HepG2 (cell line): ENCODE data around the gene MC1R. TPM values are rescaled to one million over a fixed set of nuclear protein-coding genes. Genes with fewer than 3 reads are reported as not detected.

Source experiments
- ATAC-seq: fragments of 200-7000 bp; cut with Tn5 transposase; 3 replicates; pipeline ENCODE4 v1.9.1; 2020; ENCODE audit warnings: mild to moderate bottlenecking, moderate library complexity
- BruUV-seq: library from RNA; stranded (reverse); fragments of 400-500 nt; replicated peaks from 2 replicates; lab custom pipeline; 2021; lab: Mats Ljungman, UMichigan
- CTCF ChIA-PET: fragments of 300-600 bp; formaldehyde crosslinking; extraction: SDS; loops from one replicate; lab custom pipeline; 2021; ENCODE audit warnings: low total read pairs, inconsistent platforms, low intra/inter-chr PET ratio; lab: Yijun Ruan, JAX
- POLR2A ChIA-PET: fragments of 350-600 bp; sonication (Branson Sonifier 250); formaldehyde crosslinking; loops from one replicate; lab custom pipeline; 2020; ENCODE audit warnings: antibody characterized with exemption, inconsistent platforms; lab: Yijun Ruan, JAX
- DNase-seq: peaks from one replicate; pipeline ENCODE4 v3.0.0-alpha.2; 2015; ENCODE audit warnings: low spot score
- FAIRE-seq: peaks from 3 replicates; lab custom pipeline; 2011; peaks lifted over from hg19 to GRCh38; lab: Jason Lieb, UNC
- H2AFZ ChIP-seq: one replicate; pipeline ENCODE4 v1.6.1; 2011; ENCODE audit warnings: low read length, inconsistent platforms
- H3K27ac ChIP-seq: fragments of 300-600 bp; 3 replicates; pipeline ENCODE4 v1.8.0; 2011; ENCODE audit warnings: mixed run types, mild to moderate bottlenecking, mixed read lengths, low read length, inconsistent platforms; ENCODE audit not compliant: insufficient read depth; ENCODE audit errors: extremely low read length
- H3K27me3 ChIP-seq, 2 experiments: fragments of 200-600 bp in 1 of 2; 2 replicates in 1 of 2; 3 replicates in 1 of 2; pipeline versions ENCODE4 v1.6.0 to v1.8.0; 2011; ENCODE audit warnings: low read length in 2 of 2, mild to moderate bottlenecking in 2 of 2, moderate library complexity in 2 of 2, inconsistent platforms in 1 of 2; ENCODE audit not compliant: insufficient read depth in 2 of 2, control insufficient read depth in 1 of 2
- H3K36me3 ChIP-seq, 2 experiments: fragments of 200-600 bp in 1 of 2; replicated peaks in 1 of 2; 2 replicates in 1 of 2; 3 replicates in 1 of 2; pipeline versions ENCODE4 v1.5.1 to v1.8.0; 2011; ENCODE audit warnings: low read length in 2 of 2, inconsistent platforms in 1 of 2; ENCODE audit not compliant: insufficient read depth in 2 of 2, control insufficient read depth in 1 of 2
- H3K4me1 ChIP-seq: 2 replicates; pipeline ENCODE4 v1.5.1; 2012; ENCODE audit warnings: low read length, inconsistent platforms; ENCODE audit not compliant: insufficient read depth
- H3K4me2 ChIP-seq: 2 replicates; pipeline ENCODE4 v1.6.0; 2011; ENCODE audit warnings: low read depth, low read length, inconsistent platforms
- H3K4me3 ChIP-seq, 3 experiments: fragments of 200-600 bp in 1 of 3; sonication (generic), shearing (Covaris generic) in 1 of 3; replicated peaks in 1 of 3; 2 replicates each; pipeline ENCODE4 v1.5.1; 2011 to 2016; ENCODE audit warnings: low read length in 3 of 3, inconsistent platforms in 2 of 3, low read depth in 2 of 3, mild to moderate bottlenecking in 2 of 3, control low read depth in 1 of 3, mixed read lengths in 1 of 3; ENCODE audit not compliant: insufficient read depth in 1 of 3
- H3K79me2 ChIP-seq: one replicate; pipeline ENCODE4 v1.6.1; 2011; ENCODE audit warnings: low read length, inconsistent platforms; ENCODE audit not compliant: insufficient read depth
- H3K9ac ChIP-seq: 2 replicates; pipeline ENCODE4 v1.6.0; 2011; ENCODE audit warnings: mild to moderate bottlenecking, low read depth, low read length, inconsistent platforms; ENCODE audit not compliant: insufficient read depth
- H3K9me3 ChIP-seq: 2 replicates; pipeline ENCODE4 v1.5.1; 2012; ENCODE audit warnings: mild to moderate bottlenecking, low read length
- H4K20me1 ChIP-seq: 2 replicates; pipeline ENCODE4 v1.6.0; 2011; ENCODE audit warnings: inconsistent platforms, mild to moderate bottlenecking, low read length, moderate library complexity; ENCODE audit not compliant: insufficient read depth
- MED13 ChIP-seq: sonication (generic); formaldehyde crosslinking; IDR thresholded peaks from 2 replicates; pipeline ENCODE4 v1.5.0; 2020; ENCODE audit warnings: missing genetic modification reagents
- NFIC ChIP-seq: IDR thresholded peaks from 2 replicates; pipeline ENCODE4 v1.6.1; 2012; ENCODE audit warnings: mild to moderate bottlenecking, low read length, inconsistent platforms
- SMC3 ChIP-seq: IDR thresholded peaks from 2 replicates; pipeline ENCODE4 v1.6.1; 2011; ENCODE audit warnings: low read length, improper control_type of control experiment
- ZKSCAN5 ChIP-seq: sonication (generic); formaldehyde crosslinking; IDR thresholded peaks from 2 replicates; pipeline ENCODE4 v1.5.1; 2020; ENCODE audit warnings: mild to moderate bottlenecking, missing genetic modification reagents
- ZNF10 ChIP-seq: sonication (generic); formaldehyde crosslinking; IDR thresholded peaks from 2 replicates; pipeline ENCODE4 v1.4.0; 2020; ENCODE audit warnings: mild to moderate bottlenecking, low read depth, missing genetic modification reagents, borderline replicate concordance
- ZNF121 ChIP-seq: sonication (generic); formaldehyde crosslinking; IDR thresholded peaks from 2 replicates; pipeline ENCODE4 v1.5.0; 2020; ENCODE audit warnings: mild to moderate bottlenecking, missing genetic modification reagents
- ZNF616 ChIP-seq: sonication (generic); formaldehyde crosslinking; IDR thresholded peaks from 2 replicates; pipeline ENCODE4 v1.5.0; 2020; ENCODE audit warnings: low read depth, mild to moderate bottlenecking, missing genetic modification reagents
- ZSCAN31 ChIP-seq: sonication (generic); formaldehyde crosslinking; IDR thresholded peaks from 2 replicates; pipeline ENCODE4 v1.5.0; 2020; ENCODE audit warnings: low read depth, mild to moderate bottlenecking, missing genetic modification reagents
- WGBS: methylation state at CpG from one replicate; pipeline ENCODE4 v1.1.6; 2017; ENCODE audit warnings: low lambda C conversion rate; 5-methylcytosine and 5-hydroxymethylcytosine counted together
- in situ Hi-C: cut with HindIII; loops from 2 replicates; pipeline ENCODE4 v1.10.0; 2017; ENCODE audit warnings: low pct_unique_long_range_greater_than_20kb; ENCODE audit not compliant: extremely low pct_ligation_motif_present
- intact Hi-C: fragments of 100-400 bp; cut with micrococcal nuclease; formaldehyde crosslinking; loops from one replicate; pipeline ENCODE4 v1.10.0; 2022; ENCODE audit not compliant: unreplicated experiment
- polyA plus RNA-seq, 8 experiments: library from polyadenylated mRNA; depleted of rRNA in 3 of 8; stranded (reverse) in 7 of 8; unstranded in 1 of 8; fragments of >200 nt; fragmentation: Illumina TruSeq in 4 of 8; extraction: Trizol in 4 of 8; gene quantifications; 2 replicates each; pipeline versions ENCODE4 v1.2.1 to v1.2.3, GENCODE V29; 2011 to 2016; ENCODE audit warnings: low read depth in 4 of 8, missing spikeins in 1 of 8, mixed read lengths in 1 of 8; ENCODE audit not compliant: insufficient read depth in 1 of 8
- total RNA-seq, 5 experiments: library from RNA; depleted of rRNA; stranded (reverse); fragments of >200 nt; fragmentation: Illumina TruSeq; extraction: Trizol; gene quantifications; 2 replicates each; pipeline ENCODE4 v1.2.3, GENCODE V29; 2016; ENCODE audit warnings: low read depth in 1 of 5
- TF ChIP-seq, protein P1 (sequence below): sonication (generic); formaldehyde crosslinking; IDR thresholded peaks from one replicate; pipeline ENCODE4 v1.5.1; 2020; ENCODE audit warnings: mild to moderate bottlenecking, missing genetic modification reagents; ENCODE audit errors: not compliant biosample characterization
- TF ChIP-seq, protein P2 (sequence below): sonication (generic); formaldehyde crosslinking; IDR thresholded peaks from 2 replicates; pipeline ENCODE4 v1.8.0; 2022; ENCODE audit warnings: low read depth, missing genetic modification reagents

The MC1R gene
- total and polyA plus RNA-seq, 2 of the 13 experiments (the other 11 are each of a cell fraction or from before 2014, with no cell fraction given): 9.1 to 14.8 TPM

DNA sequence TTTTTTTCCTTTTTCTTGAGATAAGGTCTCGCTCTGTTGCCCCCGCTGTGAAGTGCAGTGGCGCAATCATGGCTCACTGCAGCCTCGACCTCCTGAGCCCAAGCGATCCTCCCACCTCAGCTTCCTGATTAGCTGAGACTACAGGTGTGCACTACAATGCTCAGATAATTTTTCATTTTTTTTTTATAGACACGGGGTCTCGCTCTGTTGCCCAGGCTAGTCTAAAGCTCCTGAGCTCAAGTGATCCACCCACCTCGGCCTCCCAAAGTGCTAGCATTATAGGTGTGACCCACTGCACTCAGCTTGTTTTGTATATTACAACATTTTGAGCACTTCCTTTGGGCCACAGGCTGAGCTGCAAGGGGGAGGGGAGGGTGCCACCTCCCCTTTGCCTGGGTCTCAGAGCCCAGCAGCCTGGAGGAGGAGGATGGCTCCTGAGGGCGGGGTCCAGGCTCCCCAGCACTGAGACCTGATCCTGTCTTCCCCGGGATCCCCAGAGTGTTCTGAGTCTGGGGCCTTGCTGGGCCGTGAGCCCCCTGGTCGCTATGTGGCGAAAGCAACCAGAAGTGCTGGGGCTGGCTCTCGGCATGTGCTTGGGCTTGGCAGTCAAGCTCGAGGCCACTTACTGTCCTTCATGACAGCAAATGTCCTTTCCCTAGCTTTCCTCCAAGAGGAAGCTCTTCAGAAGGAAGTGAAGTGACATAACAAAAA lies 38.0 kb downstream of the MC1R start:
- Histone ChIP-seq H3K79me2 (no peaks in the 10 kb centered on the region), H3K27me3 (no peaks in the 10 kb centered on the region), H4K20me1 (no peaks in the 10 kb centered on the region), H3K27ac (no peak overlapping the region), H3K9ac (no peak overlapping the region), H3K36me3 (peaks cover 33 to 45% of the 10 kb centered on the region in 2 experiments), H3K9me3 (no peaks in the 10 kb centered on the region), H3K4me1 (no peaks in the 10 kb centered on the region), H3K4me2 (no peak overlapping the region), H3K4me3 (no peak overlapping the region), H2AFZ (no peak overlapping the region)
- WGBS: 97% methylated on average over 15 of the region's 15 CpGs
- POLR2A ChIA-PET: interaction anchor here (1.9 kb wide), 1 partner anchor 34 kb away, joined by 6 read pairs; no protein-coding TSS in a partner anchor
- intact Hi-C loops (no loop called here), in situ Hi-C loops (no loop called here)
- no peak for DNase-seq
- CTCF ChIA-PET: no interaction called here
- TF ChIP-seq, protein P1, sequence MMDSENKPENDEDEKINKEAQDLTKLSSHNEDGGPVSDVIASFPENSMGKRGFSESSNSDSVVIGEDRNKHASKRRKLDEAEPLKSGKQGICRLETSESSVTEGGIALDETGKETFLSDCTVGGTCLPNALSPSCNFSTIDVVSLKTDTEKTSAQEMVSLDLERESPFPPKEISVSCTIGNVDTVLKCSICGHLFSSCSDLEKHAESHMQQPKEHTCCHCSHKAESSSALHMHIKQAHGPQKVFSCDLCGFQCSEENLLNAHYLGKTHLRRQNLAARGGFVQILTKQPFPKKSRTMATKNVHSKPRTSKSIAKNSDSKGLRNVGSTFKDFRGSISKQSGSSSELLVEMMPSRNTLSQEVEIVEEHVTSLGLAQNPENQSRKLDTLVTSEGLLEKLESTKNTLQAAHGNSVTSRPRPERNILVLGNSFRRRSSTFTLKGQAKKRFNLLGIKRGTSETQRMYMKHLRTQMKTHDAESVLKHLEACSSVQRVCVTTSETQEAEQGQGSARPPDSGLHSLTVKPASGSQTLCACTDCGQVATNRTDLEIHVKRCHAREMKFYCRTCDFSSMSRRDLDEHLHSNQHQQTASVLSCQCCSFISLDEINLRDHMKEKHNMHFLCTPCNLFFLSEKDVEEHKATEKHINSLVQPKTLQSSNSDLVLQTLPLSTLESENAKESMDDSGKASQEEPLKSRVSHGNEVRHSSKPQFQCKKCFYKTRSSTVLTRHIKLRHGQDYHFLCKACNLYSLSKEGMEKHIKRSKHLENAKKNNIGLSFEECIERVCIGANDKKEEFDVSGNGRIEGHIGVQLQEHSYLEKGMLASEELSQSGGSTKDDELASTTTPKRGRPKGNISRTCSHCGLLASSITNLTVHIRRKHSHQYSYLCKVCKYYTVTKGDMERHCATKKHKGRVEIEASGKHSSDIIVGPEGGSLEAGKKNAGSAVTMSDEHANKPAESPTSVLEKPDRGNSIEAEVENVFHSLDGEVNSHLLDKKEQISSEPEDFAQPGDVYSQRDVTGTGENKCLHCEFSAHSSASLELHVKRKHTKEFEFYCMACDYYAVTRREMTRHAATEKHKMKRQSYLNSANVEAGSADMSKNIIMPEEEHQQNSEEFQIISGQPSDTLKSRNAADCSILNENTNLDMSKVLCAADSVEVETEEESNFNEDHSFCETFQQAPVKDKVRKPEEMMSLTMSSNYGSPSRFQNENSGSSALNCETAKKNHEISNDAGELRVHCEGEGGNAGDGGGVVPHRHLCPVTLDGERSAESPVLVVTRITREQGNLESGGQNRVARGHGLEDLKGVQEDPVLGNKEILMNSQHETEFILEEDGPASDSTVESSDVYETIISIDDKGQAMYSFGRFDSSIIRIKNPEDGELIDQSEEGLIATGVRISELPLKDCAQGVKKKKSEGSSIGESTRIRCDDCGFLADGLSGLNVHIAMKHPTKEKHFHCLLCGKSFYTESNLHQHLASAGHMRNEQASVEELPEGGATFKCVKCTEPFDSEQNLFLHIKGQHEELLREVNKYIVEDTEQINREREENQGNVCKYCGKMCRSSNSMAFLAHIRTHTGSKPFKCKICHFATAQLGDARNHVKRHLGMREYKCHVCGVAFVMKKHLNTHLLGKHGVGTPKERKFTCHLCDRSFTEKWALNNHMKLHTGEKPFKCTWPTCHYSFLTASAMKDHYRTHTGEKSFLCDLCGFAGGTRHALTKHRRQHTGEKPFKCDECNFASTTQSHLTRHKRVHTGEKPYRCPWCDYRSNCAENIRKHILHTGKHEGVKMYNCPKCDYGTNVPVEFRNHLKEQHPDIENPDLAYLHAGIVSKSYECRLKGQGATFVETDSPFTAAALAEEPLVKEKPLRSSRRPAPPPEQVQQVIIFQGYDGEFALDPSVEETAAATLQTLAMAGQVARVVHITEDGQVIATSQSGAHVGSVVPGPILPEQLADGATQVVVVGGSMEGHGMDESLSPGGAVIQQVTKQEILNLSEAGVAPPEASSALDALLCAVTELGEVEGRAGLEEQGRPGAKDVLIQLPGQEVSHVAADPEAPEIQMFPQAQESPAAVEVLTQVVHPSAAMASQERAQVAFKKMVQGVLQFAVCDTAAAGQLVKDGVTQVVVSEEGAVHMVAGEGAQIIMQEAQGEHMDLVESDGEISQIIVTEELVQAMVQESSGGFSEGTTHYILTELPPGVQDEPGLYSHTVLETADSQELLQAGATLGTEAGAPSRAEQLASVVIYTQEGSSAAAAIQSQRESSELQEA (CRISPR knock-in tag): no peak
- TF ChIP-seq SMC3 (no peak), ZNF616 (no peak), ZKSCAN5 (no peak), MED13 (CRISPR knock-in tag) (no peak), NFIC (no peak), ZNF121 (CRISPR knock-in tag) (no peak), ZSCAN31 (no peak), ZNF10 (CRISPR knock-in tag) (no peak)
- TF ChIP-seq, protein P2, sequence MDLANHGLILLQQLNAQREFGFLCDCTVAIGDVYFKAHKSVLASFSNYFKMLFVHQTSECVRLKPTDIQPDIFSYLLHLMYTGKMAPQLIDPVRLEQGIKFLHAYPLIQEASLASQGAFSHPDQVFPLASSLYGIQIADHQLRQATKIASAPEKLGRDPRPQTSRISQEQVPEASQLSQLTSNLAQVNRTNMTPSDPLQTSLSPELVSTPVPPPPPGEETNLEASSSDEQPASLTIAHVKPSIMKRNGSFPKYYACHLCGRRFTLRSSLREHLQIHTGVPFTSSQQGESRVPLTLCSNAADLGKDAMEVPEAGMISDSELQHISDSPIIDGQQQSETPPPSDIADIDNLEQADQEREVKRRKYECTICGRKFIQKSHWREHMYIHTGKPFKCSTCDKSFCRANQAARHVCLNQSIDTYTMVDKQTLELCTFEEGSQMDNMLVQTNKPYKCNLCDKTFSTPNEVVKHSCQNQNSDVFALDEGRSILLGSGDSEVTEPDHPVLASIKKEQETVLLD (CRISPR knock-in tag): no peak
- no peak for ATAC-seq
- no TSS peak for BruUV-seq
- no peak for FAIRE-seq
